GM21381 (cell line): ENCODE results near the gene MYO7B.

Experiments used
- ATAC-seq: cut with Tn5 transposase; IDR thresholded peaks from one replicate; pipeline ENCODE4 v1.9.1; 2021; ENCODE audit warnings: mild to moderate bottlenecking, moderate library complexity; ENCODE audit not compliant: unreplicated experiment

Gene MYO7B

DNA sequence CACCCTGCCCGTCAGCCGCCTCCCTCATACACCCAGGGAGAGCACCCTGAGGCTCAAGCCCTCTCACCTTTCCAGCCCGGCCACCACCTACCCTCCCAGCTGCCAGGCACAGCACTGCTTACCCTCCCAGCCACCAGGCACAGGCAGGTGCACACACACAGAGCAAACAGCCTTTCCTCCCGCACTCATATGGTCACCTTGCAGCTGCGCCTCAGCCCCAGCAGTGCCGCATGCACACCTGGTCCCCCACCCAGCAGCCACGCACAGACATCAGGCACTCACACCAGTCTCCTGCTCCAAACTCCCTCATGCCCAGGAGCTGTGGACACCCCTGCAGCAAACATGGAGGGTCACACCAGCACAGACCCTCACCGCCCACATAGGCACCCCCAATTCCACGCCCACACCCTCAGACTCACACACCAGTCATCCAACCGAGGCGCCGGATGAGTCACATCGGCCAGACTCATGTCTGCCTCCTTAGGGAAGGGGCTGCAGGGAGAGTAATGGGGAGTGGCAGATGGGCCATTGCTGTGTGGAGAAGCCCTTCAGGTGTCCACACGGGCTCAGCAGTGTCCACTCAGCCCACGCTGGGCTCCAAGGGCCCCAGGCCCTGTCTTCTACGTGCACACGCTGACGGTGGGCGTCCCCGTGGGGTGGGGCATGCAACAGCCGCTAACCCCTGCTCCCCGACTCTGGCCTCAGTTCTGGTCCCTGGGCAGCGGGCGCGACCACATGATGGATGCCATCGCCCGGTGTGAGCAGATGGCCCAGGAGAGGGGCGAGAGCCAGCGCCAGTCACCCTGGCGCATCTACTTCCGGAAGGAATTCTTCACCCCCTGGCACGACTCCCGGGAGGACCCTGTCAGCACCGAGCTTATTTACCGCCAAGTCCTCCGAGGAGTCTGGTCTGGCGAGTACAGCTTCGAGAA is 88.2 kb downstream of the MYO7B start:
- no peak for ATAC-seq

DNA sequence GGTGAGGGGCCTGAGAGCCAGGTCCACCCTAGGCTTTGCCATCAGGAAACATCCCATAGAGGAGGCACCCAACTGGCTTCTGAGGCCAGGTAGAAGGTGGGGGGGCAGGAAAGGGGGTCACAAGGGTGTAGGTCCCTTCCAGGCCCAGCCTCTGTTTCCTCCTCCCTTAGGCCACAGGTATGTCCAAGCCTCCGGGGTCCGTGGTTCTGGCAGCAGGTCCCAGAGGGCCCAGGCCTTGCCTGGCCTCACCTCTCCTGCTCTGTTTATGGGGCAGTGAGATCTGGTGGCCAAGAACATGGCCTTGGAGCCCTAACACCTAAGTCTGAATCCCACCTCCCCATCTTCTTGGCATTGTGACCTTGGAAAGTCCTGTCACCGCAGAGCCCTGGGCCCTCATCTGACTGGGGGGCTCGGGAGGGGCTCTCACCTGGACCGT is 88.9 kb downstream of the MYO7B start:
- no peak for ATAC-seq

DNA sequence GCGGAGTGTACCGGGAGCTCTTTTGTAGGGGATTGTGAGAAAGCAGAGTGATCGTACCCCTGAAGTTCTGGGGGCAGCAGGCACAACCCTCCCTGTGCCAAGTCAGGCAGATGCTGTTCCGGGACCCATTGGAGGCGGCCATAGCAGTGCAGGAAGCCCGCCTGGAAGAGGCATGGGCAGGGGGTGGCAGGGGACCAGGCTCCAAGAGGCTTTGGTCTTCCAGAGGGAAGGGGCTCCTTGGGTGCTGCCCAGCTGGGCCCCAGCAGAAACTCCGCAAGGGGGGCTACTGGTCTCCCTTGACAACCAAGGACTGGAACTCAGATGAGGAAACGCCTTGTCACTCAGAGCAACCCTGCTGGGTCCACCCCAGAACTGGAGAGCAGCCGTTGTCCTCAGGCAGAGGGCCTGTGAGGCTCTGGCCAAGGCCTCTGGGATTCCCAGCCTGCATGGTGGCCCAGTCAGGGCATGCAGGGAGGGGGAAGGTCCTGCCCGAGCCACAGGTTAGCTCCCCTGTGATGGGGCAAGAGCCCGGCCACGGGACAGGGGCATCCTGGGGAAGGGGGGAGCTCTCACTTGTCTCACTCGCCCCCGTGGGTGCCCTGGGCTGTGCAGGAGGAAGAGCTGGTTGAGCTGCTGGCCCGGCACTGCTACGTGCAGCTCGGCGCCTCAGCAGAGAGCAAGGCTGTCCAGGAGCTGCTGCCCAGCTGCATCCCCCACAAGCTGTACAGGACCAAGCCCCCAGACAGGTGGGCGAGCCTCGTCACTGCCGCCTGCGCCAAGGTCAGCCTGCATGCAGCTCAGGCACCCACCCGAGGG is 89.5 kb downstream of the MYO7B start:
- no peak for ATAC-seq

DNA sequence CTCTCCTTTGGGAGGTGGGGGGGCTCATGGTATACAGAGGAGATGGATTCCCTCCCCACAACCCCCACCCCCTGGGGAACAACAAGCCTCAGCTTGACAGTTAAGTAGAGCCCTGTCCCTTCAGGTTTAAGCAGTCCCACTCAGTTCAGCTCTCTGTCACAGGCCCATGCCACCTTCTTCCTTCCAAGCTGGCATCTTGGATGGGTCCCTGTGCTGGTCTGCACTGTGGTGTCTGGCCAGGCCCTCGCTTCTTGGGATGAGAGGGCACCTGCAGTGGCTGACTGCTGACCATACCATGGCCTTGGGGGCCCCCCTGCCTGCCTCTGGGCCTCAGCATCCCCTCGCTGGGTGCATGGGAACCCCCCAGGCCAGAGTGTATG is 90.1 kb downstream of the MYO7B start:
- ATAC-seq, result no peak

DNA sequence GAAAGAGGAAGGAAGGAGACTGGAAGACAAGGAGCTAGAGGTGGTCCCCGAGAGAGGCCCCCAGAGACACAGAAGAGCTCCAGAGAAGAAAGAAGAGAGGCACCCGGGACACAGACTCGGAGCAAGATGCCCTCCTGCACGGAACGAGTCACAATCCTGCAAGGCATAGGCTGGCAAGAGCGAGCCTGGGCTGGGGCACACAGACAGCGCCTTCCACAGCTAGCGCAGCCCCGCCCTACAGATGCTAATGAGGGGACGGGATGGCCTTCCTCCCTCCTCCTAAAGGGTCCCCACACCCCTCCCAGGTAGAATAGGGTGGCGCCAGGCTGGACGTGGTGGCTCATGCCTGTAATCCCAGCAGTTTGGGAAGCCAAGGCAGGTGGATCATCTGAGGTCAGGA is 90.7 kb downstream of the MYO7B start:
- no peak for ATAC-seq

DNA sequence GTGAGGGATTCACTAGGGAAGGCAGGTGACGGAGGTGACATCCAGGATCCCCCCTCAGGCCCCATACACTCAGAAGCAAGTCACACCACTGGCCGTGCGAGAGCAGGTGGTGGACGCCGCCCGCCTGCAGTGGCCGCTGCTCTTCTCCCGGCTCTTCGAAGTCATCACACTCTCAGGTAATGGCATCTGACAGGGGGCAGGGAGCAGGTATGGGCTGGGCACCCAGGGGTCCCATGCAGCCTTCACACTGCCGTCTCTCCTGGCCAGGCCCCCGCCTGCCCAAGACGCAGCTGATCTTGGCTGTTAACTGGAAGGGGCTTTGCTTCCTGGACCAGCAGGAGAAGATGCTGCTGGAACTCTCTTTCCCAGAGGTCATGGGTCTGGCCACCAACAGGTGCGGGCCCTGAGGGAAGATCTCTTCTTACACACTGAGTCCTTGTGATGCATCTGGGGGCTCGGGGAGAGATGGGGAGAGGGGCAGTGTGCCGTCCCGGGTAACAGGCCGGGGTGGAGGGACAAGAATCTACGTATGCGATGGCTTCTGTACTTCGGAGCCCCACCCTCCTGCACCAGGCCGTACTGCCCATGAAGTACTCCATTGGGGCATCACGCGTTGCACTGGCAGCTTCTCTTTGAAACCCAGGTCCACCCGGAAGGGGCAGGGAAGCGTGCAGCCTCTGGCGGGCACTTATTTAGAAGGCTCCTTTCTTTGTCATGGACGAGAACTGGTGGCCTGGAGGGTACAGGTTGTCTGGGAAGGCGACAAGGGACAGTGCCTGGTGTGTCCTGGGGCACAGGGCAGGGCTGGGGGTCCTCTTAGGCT is 91.6 kb downstream of the MYO7B start:
- no peak for ATAC-seq

DNA sequence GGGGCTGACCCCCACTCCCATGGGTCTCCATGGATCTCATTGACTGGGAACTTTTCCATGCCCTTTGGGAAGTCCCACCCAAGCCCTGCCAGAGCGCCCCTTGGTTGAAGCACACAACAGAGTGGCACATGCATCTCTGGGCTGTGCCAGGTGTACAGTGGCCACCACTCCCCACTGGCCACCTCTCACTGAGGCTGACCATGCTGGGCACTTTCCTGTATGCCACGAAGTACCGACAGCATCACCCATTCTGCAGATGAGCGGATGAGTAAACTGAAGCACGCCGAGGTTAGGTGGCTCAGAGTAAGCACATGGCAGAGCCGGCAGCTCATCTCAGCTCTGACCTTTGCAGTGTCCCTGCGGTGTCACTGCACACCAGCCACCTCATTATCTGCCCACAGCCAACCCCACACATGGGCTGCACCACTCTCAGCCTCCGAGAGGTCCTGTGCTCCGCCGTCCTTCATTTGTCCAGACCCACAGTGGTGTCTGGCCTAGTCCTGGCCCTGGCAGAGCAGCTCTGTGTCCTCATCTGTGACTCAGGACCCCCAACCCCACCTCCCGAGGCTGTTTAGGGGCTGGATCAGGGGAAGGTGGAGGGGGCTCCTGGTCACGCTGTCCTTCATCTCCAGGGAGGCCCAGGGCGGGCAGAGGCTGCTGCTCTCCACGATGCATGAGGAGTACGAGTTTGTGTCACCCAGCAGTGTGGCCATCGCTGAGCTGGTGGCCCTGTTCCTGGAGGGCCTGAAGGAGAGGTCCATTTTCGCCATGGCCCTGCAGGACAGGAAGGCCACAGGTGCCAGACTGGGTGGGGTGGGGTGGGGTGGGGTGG is 92.5 kb downstream of the MYO7B start:
- no peak for ATAC-seq

DNA sequence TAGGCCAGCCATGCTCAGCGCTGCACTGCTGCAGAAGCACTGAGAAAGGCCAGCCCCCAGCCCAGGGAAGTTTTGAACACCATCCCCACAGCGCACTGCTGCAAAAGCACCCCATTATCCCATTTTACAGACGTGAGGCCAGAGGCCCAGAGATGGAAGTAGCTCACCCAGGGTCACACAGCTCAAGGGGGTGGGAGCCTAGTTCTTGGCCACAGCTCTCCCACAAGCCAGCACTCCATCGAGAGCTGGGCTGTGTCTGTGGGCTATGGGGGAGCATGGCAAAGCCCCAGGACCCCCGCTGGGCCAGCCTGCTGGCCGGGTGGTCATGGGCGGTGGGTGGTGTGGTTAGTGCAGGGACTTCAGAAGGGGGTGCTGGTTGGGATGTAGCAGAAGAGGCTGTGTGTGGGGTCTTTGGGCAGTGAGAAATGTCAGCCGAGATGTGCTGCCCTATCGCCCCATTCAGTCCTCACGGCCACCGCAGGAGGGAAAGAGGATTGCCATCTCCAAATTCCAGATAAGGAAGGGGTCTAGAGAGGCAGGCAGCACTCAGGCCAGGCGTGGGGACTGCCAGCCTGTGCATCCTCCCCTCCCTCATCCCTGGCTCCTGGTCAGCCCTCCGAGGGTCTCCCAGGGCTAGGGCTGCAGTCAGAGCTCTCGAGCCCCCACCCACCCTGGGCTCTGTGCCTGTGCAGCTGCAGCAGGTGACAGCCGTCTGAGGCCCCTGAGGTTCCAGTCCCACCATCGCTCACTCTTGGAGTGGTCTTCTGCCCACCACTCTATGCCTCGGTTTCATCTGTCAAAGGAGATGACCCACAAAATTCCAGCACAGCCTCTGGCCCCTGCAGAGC is 93.5 kb downstream of the MYO7B start:
- ATAC-seq, result no peak

DNA sequence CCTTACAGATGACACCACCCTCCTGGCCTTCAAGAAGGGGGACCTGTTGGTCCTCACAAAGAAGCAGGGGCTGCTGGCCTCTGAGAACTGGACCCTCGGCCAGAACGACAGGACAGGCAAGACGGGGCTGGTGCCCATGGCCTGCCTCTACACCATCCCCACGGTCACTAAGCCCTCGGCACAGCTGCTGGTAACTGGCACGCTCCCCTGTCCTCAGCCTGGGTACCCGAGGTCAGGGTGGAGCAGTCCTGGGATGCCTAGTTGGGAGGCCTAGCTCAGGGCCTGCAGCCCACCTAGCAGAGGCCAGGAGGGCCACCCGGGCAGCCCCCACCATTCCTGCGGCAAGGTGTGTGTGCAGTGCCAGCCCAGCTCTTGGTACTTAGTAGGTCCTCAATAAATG is 94.2 kb downstream of the MYO7B start:
- no peak for ATAC-seq

DNA sequence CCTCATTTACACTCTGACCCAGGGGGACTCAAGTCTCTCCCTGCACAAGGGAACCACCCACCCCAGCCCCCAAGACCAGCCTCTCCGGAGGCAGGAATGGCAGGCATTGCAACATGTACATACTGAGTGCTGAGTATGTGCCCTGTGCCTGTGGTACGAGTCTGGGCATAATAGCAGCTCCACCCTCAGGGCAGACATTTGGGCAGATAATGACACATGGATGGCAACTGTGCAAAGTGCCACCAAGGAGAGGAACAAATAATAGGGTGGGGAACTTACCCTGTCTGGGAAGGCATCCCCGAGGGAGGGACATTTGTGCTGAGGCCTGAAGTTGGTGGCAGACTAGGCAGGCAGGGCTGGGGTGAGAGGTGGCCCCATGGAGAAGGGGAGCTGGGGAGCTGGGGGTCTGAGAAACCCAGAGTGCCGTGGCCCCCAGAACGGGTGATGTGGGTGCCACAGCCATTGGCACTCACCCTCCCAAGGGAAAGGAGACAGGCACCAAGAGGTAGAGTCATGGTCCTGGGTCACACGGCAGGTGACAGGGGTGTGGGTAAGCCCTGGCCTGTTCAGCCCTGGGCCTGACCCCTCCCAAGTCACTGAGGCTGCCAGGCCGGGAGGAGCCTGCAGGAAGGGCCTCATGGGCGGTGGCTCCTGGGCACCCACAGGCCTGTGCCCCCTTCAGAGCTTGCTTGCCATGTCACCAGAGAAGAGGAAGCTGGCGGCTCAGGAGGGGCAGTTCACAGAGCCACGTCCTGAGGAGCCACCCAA is 94.8 kb downstream of the MYO7B start:
- no peak for ATAC-seq

DNA sequence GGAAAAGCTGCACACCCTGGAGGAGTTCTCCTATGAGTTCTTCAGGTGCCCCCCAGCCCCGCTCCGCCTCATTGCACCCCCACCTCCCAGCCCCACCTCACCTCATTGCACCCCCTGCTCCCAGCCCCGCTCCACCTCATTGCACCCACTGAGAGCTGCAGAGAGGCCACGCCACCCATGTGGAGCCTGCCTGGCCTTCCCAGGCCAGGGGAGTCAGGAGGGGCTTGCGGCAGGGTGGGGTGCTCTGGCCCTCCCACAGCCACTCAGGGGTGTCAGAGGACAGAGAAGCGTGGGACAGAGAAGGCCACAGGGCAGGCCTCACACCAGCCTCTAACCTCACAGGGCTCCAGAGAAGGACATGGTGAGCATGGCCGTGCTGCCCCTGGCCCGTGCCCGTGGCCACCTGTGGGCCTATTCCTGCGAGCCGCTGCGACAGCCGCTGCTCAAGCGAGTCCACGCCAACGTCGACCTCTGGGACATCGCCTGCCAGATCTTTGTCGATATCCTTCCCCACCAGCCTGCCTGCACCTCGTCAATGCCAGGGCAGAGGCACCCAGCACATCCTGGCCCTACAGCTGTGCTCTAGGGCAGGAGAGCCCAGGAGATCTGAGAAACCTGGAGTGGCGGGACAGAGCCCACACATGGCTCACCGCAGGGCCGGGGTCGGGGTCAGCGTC is 95.5 kb downstream of the MYO7B start:
- no peak for ATAC-seq

DNA sequence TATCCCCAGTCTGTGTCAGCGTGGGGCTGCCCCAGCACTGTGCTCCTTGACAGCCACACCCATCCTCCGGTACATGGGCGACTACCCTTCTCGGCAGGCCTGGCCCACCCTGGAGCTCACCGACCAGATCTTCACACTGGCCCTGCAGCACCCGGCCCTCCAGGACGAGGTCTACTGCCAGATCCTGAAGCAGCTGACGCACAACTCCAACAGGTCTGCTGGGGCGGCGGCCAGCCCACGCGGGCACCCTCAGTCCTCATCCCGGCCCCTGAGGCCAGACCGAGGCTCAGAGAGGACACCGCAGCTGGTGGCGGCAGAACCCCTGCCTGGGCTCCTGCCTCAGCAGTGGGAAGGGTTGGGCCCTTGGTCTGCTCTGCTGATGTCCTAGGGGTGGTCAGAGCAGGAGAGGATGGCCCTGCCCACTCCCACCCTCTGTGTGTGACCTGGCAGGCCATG is 96.1 kb downstream of the MYO7B start:
- ATAC-seq, result no peak

DNA sequence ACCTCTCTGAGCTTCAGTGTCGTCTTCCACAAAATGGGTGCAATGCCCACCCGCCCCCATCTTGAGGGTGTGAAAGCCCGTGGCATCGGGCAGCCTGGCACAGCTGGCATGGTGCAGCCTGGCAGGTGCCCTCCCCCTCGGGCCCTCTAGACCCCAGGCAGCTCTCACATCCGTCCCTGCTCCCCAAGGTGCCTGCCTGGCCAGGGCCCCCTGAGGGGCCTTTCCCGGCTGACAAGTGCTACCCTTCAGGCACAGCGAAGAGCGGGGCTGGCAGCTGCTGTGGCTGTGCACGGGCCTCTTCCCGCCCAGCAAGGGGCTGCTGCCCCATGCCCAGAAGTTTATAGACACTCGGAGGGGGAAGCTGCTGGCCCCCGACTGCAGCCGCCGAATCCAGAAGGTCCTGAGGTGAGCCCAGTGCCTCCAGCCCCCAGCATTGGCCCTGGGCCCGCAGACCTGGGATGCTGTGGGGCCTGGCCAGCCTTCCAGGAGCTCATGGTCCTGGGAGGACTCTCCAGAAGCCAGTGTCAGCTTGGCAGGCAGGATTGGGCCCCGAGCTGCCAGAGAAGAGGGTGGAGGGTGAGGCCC is 96.6 kb downstream of the MYO7B start:
- no peak for ATAC-seq

DNA sequence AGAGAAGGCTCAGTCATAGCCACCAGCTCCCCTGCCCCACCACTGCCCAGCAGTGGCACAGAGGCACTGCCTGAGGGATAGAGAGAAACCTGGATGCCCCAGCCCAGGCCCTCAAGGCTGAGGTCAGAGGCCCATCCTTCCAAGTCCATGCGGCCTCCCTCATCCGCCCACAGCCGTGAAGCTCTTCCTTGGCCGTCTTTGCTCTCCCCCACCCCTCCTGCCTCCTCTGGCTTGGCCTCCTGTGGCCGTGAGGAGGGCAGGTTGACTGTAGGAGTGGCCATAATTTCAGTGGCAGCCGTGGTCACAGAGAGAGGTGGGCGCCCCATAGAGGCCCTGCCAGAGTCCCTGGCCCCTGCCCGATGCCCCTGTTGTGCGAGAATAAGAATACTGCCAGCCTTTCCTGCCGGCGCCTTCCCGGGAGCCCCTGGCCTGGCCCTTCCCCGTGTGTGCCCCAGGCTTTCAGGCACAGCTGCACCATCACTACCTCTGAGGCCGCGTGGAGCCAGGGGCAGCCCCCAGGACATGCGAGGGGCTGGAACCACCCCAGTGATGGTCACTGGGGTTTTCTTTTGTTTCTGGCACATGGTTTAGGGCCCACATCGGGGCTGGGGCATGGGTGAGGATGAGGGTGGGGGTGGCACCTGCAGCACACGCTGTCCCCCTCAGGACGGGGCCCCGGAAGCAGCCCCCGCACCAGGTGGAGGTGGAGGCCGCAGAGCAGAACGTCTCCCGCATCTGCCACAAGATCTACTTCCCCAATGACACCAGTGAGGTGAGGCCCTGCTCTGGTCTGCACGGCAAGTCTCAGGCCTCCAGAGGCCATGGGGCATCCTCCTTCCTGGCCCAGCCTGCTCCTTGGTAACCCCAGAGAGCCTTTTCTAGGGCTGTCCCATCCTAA is 97.4 kb downstream of the MYO7B start:
- ATAC-seq, result no peak

DNA sequence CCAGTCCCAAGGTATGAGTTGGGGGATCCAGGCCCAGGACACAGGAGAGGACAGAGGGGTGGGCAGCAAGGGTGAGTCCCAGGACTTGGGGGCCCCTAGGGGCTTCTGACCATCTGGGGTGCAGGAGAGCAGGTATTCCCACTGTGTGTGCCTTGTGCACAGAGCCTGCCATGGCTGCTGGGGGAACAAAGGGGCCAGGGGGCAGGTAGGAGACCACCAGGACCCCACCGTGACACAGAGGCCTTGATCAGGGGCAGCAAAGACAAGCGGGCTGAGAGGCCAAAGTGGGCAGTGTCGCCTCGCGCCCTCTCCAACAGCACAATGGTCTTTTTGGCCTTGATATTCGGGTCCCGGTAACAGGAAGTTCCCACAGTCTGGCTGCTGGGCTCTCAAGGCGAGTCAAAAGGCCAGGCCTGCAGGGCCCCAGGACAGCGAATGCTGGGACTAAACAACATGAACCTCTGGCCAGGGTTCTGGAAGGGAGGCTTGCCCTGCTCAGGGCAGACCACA is 98.1 kb downstream of the MYO7B start:
- no peak for ATAC-seq

DNA sequence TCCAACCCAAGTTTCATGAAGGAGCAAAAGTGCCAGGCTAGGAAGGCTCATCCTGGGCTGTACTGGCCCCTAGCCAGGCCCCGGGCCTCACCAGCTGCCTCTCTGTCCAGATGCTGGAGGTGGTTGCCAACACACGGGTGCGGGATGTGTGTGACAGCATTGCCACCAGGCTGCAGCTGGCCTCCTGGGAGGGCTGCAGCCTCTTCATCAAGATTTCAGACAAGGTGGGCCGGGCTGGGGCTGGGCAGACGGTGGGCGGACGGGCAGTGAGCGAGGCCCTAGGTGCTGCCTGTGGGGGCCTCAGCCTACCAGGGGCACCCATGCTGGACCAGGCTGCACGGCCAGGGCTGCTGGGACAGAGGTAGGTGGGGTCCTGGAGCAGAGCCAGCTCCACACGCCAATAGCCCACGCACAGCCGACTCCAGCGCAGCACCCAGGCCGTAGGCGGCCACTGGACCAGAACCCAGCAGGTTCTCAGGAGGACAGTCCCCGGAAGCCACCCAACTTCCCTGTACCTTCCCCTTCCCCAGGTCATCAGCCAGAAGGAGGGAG is 98.7 kb downstream of the MYO7B start:
- no peak for ATAC-seq
